WI38 (cell line): ENCODE measurements around the gene TOP1.

Experiments used
- H3K4me3 ChIP-seq: 2 replicates; pipeline ENCODE4 v1.5.1; 2011; ENCODE audit warnings: low read depth, mild to moderate bottlenecking, control low read depth, low read length
- CTCF ChIP-seq: IDR thresholded peaks from 2 replicates; pipeline ENCODE4 v1.5.1; 2012; ENCODE audit warnings: low read depth, mild to moderate bottlenecking, control low read depth, low read length

Gene TOP1

DNA sequence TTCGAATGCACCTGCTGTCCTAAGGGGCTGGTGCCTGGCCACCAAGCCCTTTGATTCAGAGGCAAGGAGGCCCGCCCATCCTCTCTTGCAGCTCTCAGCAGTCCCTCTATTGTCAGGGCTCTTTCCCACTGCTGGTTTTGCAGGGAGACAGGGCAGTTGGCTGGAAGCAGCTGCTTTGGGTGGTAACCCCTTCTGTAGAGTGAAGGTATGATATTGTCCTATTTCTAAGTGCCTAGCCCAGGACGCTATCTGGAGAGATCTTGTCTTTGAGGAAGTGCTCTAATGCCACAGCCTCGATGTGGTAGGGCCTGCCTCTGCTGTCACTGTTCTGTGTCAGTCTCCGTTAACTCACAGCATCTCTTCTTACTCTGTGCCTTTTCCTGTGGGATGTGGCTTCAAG, 114.3 kb downstream of the TOP1 start:
- no peak overlapping the region for H3K4me3 ChIP-seq
- no peak for TF ChIP-seq CTCF

DNA sequence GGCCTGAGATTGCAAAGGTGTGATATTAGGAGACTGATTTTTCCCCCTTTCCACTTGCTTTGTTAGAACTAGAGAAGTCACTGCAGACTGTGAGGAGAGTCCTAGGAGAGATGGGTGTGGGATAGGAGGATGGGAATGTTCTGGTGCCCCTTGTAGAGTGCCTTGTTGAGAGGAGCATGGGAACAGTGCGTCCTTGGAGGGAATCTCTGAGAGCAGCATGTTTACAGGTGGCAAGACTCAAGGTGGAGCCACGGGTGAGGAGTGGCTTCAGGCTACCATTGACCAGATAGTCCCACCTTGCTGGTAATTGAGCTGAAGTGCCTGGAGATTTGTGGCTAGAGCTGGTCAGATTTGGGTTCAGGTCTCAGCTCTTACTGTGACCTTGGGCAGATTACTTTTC, 114.7 kb downstream of the TOP1 start:
- no peak overlapping the region for H3K4me3 ChIP-seq

GRCh38 chr20:41145317-41145716, 116.7 kb downstream of the TOP1 start:
- no peak for TF ChIP-seq CTCF
- no peak overlapping the region for H3K4me3 ChIP-seq

More for the DNA sequence above, 114.7 kb downstream of the TOP1 start:
- TF ChIP-seq CTCF = no peak

DNA sequence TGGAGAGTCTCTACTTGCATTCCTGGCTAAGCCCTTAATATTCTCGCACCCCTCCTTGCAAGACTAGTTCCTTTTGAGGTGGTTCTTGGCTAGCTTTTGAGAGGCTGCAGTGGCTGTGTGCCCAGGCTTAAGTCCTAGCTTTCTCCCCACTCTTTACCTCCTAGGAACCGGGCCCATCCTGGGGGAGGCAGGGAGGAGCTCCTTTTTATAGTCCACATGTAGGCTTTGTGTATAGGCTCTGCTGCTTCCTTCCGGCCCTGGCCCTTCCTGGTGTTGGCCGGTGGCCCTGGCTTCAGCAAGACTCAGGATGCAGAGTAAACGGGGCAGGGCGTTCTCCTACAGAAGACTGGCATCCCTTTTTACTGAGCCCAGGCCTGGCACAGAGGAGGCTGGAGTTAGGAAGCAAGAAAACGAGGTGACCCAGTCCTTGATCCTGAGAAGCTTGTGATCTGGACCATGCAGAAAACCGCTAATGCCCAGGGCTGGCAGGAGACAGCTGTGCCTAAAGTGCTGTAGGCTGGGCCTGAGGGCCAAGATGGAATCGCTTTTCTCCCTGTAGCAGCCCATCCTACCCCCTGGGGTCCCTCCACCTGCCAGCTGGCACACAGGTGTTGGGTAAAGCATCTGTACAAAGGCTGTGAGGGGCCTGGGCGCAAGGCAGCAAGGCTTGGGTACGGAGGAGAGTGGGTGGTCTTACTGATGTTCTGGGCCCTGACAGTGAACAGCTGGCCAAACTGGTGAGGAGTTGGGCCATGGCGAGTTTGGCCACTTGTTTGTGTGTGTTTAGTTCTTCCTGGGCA, 117.4 kb downstream of the TOP1 start:
- H3K4me3 ChIP-seq = no peak overlapping the region
- no peak for TF ChIP-seq CTCF

DNA sequence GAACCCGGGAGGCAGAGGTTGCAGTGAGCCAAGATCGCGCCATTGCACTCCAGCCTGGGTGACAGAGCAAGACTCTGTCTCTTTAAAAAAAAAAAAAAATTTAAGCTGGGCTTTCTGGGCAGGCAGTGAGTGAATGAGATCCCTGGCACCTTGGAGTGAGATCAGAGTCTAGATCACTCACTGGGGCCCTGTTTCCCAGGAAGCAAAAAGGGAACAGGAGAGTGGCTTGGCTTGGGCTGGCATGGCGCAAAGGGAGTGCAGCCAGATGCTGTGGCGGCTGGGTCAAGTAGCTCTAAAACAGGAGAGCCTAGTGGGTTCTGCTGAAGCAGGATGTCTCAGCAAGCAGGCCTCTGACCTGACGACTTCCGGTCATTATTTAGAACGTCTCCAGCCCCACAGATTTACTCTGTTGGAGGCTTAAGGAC, 119.2 kb downstream of the TOP1 start:
- H3K4me3 ChIP-seq = no peak overlapping the region
- no peak for TF ChIP-seq CTCF

DNA sequence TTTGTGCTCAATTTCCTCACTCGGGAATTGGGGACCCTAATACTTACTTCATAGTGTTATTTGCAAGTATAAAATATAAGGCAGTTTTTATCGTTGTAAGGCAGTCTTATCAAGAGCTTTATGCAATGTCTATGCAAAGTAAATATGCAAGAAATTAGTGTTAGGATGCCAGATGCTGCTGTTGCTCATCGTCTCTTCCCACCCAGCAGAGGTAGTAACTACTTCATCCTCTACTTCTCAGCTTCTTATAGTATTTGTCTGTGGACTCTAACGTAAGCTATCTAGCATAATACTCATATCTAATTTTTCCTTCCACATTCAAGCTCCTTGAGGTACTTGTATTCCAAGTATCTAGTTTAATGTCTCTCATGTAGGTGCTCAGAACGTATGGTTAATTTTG, 120.3 kb downstream of the TOP1 start:
- no peak for TF ChIP-seq CTCF
- no peak overlapping the region for H3K4me3 ChIP-seq

GRCh38 chr20:41150664-41151063, 122.0 kb downstream of the TOP1 start:
- no peak for TF ChIP-seq CTCF
- no peak overlapping the region for H3K4me3 ChIP-seq
